Adrenal gland (tissue), 12 donors: Measurements from ENCODE around the gene HSPA1B. TPM values are rescaled to one million over a fixed set of nuclear protein-coding genes. Genes with fewer than 3 reads are reported as not detected.
A peak's percentile ranks its signal among the peaks of the same experiment; 100 is the strongest.
"Not testable (repeated sequence)": the region's sequence is repeated elsewhere in the genome, so short reads cannot be mapped to it uniquely, and the experiment has no call there.

Source experiments
- DNase-seq, 7 donors: peaks; one replicate each; pipeline ENCODE4 v3.0.0-alpha.2; 2019 to 2020
- H3K27ac ChIP-seq, 5 donors: fragments of 200-600 bp; sonication (generic) in 4 of 5; 1 replicate in 3 of 5; 2 replicates in 2 of 5; pipeline versions ENCODE4 v1.5.1 to v1.8.0; 2016 to 2020; ENCODE audit warnings: mild to moderate bottlenecking in 1 of 5
- H3K27me3 ChIP-seq: fragments of 200-600 bp; 2 replicates; pipeline ENCODE4 v1.8.0; 2021
- H3K36me3 ChIP-seq, 2 donors: fragments of 200-600 bp; replicated peaks in 1 of 2; 1 replicate in 1 of 2; 2 replicates in 1 of 2; pipeline versions ENCODE4 v1.5.1 to v1.8.0; 2018 to 2022
- H3K4me1 ChIP-seq, 2 donors: fragments of 200-600 bp; replicated peaks in 1 of 2; 1 replicate in 1 of 2; 2 replicates in 1 of 2; pipeline versions ENCODE4 v1.5.1 to v1.8.0; 2018 to 2021
- H3K4me3 ChIP-seq, 4 donors: fragments of 200-600 bp; sonication (generic) in 3 of 4; one replicate each; pipeline ENCODE4 v1.5.1; 2016 to 2018
- H3K9me3 ChIP-seq, 3 donors: fragments of 200-600 bp; sonication (generic) in 1 of 3; replicated peaks in 1 of 3; 1 replicate in 2 of 3; 2 replicates in 1 of 3; pipeline versions ENCODE4 v1.5.1 to v1.8.0; 2016 to 2021
- POLR2A ChIP-seq, 2 donors: fragments of 450-650 bp; IDR thresholded peaks; one replicate each; pipeline ENCODE4 v1.6.1; 2017; ENCODE audit warnings: antibody characterized with exemption in 2 of 2, mild to moderate bottlenecking in 2 of 2, moderate library complexity in 1 of 2
- WGBS, 4 donors: extraction: QIAGEN DNeasy Blood & Tissue Kit in 2 of 4; methylation state at CpG; one replicate each; pipeline versions ENCODE4 v1.1.5 to v1.1.7; 2013 to 2017; 5-methylcytosine and 5-hydroxymethylcytosine counted together
- intact Hi-C, 2 donors: fragments of 100-400 bp; cut with DNase I; formaldehyde crosslinking; loops; one replicate each; pipeline versions ENCODE4 v1.14.1 to v1.15.0; 2022 to 2023
- polyA plus RNA-seq, 3 donors: library from polyadenylated mRNA; stranded (reverse); fragments of 200-250 nt in 2 of 3; fragments of 350-450 nt in 1 of 3; fragmentation: Illumina TruSeq in 1 of 3; extraction: RNeasy Lipid Tissue Mini Kit (QIAGEN cat#74804) in 1 of 3; gene quantifications; one replicate each; pipeline ENCODE4 v1.2.3, GENCODE V29; 2013 to 2014
- total RNA-seq, 9 donors: library from RNA; depleted of rRNA in 4 of 9; stranded (reverse); fragments of >200 nt in 4 of 9; fragments of 120-200 nt in 1 of 9; fragmentation: NEBNext Ultra II Directional in 1 of 9; extraction: Animal tissue kit (Norgen Biotek cat#: 25700) in 1 of 9; gene quantifications; one replicate each; pipeline versions ENCODE4 v1.1.0 to v1.2.4, GENCODE V29; 2013 to 2023
- TF ChIP-seq, protein P1 (sequence below), 6 experiments: fragments of 450-650 bp in 4 of 6; fragments of 200-600 bp in 2 of 6; sonication (generic) in 1 of 6; IDR thresholded peaks; 1 replicate in 5 of 6; 2 replicates in 1 of 6; pipeline versions ENCODE4 v1.5.1 to v1.8.0; 2016 to 2021; ENCODE audit warnings: antibody characterized with exemption in 6 of 6, mild to moderate bottlenecking in 2 of 6, moderate library complexity in 1 of 6
- donor health status: healthy with polysubstance abuse.
- donor health status: Bipolar disorder and iron deficiency.
- donor health status: DM: yes; HTN: yes; CAD: no.
- donor health status: DM: no; HTN: no; CAD: no.
- donor health status: DM: no; HTN: no; CAD: no.
- donor health status: DM: yes; HTN: yes; CAD: no.

HSPA1B gene
- total and polyA plus RNA-seq, 12 donors = 29.0 to 424 (median 212) TPM

DNA sequence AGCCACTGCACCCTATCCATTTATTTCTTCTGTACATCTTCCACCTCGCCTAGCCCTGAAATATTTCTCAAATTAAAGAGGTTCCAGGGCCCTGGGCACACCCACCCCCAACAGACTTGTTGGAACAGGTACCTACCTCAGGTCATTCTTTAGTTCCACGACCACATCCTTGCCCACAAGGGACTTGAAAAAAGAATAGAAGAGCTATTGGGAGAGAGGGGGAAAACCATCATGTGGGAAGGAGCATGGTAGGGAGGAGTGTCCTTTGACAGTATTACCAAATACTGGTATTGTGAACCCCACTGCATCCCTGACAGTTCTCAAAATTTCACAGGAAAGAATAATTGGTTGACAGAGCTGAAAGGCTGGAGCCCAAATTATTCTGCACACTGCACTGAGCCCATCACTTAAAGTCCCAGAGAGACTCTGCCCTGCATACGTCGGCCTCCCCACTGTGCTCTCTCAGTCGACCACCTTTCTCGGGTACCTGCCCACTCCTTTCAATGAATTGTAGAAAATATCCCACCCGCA lies 21.5 kb upstream of the HSPA1B start:
- Histone ChIP-seq H3K4me1 (peaks cover 6 to 19% of the 10 kb centered on the region in 2 donors), H3K27ac (peak overlapping the region; percentile 58 to 94 (median 93)), H3K9me3 (no peaks in the 10 kb centered on the region), H3K36me3 (peaks cover 0 to 20% of the 10 kb centered on the region in 2 donors), H3K4me3 (peak overlapping the region in 3 of 4 donors; percentile 13 to 74 (median 64)), H3K27me3 (no peaks in the 10 kb centered on the region)
- WGBS, 4 donors = 14 to 21% (median 17%) methylated on average over 7 of the region's 7 CpGs
- intact Hi-C loops = no loop called here
- DNase-seq = no peak
- TF ChIP-seq, protein P1, sequence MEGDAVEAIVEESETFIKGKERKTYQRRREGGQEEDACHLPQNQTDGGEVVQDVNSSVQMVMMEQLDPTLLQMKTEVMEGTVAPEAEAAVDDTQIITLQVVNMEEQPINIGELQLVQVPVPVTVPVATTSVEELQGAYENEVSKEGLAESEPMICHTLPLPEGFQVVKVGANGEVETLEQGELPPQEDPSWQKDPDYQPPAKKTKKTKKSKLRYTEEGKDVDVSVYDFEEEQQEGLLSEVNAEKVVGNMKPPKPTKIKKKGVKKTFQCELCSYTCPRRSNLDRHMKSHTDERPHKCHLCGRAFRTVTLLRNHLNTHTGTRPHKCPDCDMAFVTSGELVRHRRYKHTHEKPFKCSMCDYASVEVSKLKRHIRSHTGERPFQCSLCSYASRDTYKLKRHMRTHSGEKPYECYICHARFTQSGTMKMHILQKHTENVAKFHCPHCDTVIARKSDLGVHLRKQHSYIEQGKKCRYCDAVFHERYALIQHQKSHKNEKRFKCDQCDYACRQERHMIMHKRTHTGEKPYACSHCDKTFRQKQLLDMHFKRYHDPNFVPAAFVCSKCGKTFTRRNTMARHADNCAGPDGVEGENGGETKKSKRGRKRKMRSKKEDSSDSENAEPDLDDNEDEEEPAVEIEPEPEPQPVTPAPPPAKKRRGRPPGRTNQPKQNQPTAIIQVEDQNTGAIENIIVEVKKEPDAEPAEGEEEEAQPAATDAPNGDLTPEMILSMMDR (IDR thresholded peaks at IDR 0.05) = no peak
- no peak for TF ChIP-seq POLR2A (IDR thresholded peaks at IDR 0.05)

DNA sequence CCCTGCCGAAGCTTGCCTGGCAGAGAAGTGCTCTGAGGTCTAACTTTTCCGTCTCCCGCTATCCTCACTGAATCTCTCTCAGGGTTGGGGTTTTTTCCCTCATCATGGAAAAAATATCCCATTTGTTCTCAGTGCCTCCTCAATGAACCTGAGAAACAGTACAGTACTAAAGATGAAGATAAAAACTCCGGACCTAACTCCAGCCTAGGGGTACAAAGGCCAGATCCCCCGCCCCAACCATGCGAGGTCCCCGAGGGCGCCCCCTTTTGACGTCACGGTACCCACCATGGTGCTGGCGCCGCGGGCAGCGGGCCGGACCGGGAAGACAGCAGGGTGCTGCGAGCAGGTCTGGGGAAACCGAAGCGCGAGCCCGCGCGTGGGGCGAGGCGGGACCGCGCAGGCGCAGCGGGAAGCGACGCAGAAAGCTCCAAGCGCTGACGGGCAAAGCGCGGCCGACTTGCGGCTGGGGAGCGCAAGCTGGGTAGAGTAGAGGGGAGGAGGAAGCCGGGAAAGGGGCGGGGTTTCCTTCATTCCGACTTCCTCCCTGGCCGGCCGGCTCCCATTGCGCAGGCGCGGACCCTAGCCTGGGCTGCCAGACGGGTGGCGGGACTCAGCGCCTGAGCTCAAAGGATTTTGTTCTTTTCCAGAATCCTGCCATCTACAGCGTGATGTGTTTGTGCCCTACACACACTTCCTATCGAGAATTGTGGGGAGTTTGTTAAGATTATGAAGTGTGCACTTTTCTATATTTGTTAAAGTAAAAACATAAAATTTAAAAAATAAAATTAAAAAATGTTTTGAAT lies 20.9 kb upstream of the HSPA1B start, which contains the start of gene LSM2:
Gene LSM2 (minus strand): TSS at position 497 of the 803 bp plus-strand sequence. CDS start 209 bp downstream, at position 288.
- no peaks in the 10 kb centered on the region for H3K27me3 ChIP-seq
- intact Hi-C loops = no loop called here
- no peaks in the 10 kb centered on the region for H3K9me3 ChIP-seq
- H3K4me3 ChIP-seq = peak within 1 kb of the TSS; percentile 13 to 74 (median 63)
- DNase-seq = peak; percentile 98 to 99 (median 98)
- WGBS, 4 donors = 0 to 1% (median 1%) methylated on average over 18 to 51 of the region's 51 CpGs
- H3K36me3 ChIP-seq = peaks cover 0 to 15% of the 10 kb centered on the region in 2 donors
- peak within 1 kb of the TSS; percentile 58 to 94 (median 93) for H3K27ac ChIP-seq
- peak; percentile 70 to 91 for TF ChIP-seq POLR2A (IDR thresholded peaks at IDR 0.05)
- TF ChIP-seq, protein P1 (IDR thresholded peaks at IDR 0.05) = peak in 3 of 6 experiments; percentile 10 to 28 (median 23)
- H3K4me1 ChIP-seq = peaks cover 6 to 19% of the 10 kb centered on the region in 2 donors

DNA sequence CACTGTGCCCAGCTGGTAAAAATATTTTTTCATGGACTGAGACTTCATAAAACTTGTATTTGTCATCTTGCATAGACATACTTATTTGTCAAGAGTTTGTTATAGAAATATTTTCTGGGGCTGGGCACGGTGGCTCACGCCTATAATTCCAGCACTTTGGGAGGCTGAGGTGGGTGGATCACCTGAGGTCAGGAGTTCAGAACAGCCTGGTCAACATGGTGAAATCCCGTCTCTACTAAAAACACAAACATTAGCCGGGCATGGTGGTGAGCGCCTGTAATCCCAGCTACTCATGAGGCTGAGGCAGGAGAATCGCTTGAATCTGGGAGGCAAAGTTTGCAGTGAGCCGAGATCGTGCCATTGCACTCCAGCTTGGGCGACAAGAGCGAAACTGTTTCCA lies 18.9 kb upstream of the HSPA1B start:
- H3K4me3 ChIP-seq, H3K9me3 ChIP-seq, H3K27me3 ChIP-seq, intact Hi-C loops, H3K36me3 ChIP-seq, DNase-seq, H3K27ac ChIP-seq: not testable (repeated sequence)
- peaks cover 6 to 23% of the 10 kb centered on the region in 2 donors for H3K4me1 ChIP-seq
- 88 to 94% (median 91%) methylated on average over 10 of the region's 10 CpGs for WGBS, 4 donors

DNA sequence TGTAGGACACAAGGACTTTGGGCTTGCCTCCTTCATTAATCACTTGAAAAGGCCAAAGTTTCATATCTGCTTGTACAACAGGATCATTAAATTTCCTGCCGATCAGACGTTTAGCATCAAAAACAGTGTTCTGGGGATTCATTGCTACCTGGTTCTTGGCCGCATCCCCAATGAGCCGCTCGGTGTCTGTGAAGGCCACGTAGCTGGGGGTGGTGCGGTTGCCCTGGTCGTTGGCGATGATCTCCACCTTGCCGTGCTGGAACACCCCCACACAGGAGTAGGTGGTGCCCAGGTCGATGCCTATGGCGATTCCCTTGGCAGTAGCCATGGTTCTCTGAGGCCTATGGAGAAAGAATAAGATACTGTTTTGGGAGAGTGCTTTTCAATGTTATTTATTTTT lies 15.9 kb upstream of the HSPA1B start:
- TF ChIP-seq, protein P1 (IDR thresholded peaks at IDR 0.05) = no peak
- no peak for TF ChIP-seq POLR2A (IDR thresholded peaks at IDR 0.05)
- peak in 1 of 7 donors; percentile 13 for DNase-seq
- Histone ChIP-seq H3K36me3 (no peaks in the 10 kb centered on the region), H3K9me3 (no peaks in the 10 kb centered on the region), H3K27me3 (no peaks in the 10 kb centered on the region), H3K4me3 (no peak overlapping the region), H3K27ac (no peak overlapping the region), H3K4me1 (peaks cover 0 to 19% of the 10 kb centered on the region in 2 donors)
- 93 to 100% (median 94%) methylated on average over 4 to 12 of the region's 12 CpGs for WGBS, 4 donors
- intact Hi-C loops = no loop called here
